ELF-1 (cell line): ENCODE measurements around the gene CAMLG.

ENCODE experiments used
- DNase-seq: peaks from one replicate; pipeline ENCODE4 v3.0.0-alpha.2; 2016; ENCODE audit warnings: low read depth, low spot score

The CAMLG gene

DNA sequence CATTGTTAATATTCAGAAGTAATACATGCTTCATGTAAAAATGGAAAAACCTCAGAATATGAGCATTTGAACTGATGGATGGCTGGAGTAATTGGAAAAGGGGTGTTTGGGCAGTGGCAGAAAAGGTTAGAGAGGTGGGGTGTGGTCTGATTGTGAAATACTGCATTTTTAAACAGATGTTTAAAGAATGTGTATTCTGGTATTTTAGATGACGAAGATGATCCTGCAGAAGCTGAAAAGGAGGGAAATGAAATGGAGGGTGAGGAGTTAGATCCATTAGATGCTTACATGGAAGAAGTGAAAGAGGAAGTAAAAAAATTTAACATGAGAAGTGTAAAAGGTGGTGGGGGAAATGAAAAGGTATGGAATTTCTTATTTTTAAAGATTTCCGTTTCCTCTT is 39.0 kb downstream of the CAMLG start:
- no peak for DNase-seq

DNA sequence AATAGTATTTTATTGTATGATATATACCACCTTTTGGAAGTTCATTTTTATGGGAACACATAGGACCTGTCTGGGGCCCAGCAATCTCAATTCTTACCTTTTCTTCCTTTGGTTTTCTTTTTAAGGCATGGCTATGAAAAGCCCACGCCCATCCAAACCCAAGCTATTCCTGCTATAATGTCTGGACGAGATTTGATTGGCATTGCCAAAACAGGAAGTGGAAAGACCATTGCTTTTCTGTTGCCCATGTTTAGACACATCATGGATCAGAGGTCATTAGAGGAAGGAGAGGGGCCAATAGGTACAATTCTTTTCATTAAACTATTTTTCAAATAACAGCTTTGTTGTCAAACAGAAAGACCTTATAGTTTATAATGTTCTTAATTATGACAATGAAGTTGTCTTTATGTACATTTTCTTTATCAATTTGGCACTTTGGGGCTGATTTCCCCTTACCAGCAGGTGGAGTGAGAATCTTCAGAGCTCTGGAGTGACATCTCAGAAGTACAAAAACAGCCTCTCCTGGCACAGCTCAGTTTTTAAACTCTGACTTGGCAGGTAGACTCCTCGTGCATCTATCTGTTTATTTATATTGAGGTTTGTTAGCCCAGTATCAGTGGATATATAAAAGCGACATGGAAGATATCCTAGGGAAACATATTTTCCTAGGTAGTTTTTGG is 46.0 kb downstream of the CAMLG start:
- DNase-seq = no peak

DNA sequence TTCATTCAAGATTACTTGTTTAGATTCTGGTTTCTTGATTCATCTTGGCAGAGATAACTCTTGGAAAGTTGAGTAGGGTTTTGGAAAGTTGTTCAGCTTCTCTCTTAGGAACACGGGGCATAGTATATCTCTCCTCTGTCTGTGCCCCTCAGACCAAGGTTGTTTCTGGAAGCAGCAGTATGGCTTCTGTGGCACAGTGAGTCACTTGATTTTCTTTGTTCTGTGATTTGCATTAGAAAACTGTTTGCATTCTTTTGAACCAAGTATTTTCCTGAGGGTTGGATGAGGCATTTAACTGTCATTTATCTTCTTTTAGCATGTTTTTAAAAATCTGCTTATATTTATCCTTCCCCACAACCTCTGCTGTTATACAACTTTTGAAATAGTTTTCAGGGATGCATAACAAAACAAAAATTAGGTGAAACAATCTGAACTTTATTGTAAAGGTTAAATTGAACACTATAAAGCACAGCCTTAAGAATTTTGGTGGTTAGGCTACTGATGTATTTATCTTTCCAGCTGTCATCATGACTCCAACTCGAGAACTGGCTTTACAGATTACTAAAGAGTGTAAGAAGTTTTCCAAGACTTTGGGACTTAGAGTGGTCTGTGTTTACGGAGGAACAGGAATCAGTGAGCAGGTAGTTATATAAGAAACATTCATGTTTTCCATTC is 46.7 kb downstream of the CAMLG start:
- DNase-seq = no peak

DNA sequence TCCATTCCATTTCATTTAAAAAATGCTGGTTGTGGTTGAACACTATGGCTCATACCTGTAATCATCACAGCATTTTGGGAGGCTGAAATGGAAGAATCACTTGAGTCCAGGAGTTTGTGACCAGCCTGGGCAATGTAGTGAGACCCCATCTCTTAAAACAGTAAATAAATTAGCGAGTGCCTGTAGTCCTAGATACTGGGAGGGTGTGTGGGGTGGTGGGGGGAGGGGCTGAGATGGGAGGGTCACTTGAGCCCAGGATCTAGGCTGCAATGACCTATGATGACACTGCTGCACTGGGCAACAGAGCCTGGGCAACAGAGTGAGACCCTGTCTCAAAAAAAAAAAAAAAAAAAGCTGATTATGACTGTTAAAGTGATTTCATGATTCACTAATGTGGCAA is 49.3 kb downstream of the CAMLG start:
- DNase-seq = no peak

DNA sequence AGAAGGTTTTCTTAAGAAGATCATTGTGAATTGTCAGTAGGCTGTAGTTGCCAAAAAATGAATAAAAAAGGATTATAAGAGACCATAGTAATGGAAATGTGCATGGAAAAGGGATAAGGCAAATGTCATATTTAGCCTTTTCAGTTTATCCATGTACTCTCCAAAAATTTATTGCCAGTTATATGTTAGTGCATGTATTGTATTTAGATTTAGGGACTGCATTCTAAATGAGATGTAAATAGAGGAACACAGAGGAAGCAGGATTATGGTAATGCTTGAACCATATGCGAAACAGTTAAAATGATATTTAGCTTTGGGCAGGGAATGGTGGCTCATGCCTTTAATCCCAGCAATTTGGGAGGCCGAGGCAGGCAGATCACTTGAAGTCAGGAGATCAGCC is 53.2 kb downstream of the CAMLG start:
- no peak for DNase-seq

DNA sequence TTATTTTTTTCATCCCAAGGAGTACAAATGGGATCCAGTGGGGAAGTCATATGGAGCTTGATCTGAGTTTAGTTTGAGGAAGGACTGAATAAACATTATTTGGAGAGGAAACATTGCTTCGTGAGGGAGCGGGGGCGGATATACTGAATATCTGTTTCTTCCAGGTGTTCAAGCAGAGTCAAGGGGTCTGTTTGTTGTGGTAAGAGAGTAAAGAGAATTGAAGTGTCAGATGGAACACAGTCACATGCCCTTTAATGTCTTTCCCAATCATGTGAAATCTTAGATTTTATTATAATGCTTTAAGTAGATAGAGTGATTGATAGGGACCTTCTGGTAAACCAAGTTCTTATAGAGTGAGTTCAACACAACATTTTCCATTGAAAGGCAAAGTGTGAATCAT is 53.9 kb downstream of the CAMLG start:
- DNase-seq = no peak

DNA sequence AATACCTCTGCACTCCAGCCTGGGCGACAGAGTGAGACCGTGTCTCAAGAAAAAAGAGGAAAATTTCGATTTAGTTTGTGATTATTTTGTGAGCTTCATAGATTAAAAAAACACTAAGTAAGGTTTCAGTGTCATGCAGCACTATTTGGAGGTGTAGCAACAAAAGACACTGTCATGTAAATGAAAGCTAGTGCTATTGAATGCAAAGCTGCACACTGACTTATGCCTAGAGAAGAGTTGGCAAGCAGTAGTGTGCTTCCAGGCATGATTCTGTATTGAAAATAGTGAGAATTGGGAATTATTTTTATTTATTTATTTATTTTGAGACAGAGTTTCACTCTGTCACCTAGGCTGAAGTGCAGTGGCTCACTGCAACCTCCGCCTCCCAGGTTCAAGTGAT is 54.8 kb downstream of the CAMLG start:
- no peak for DNase-seq

DNA sequence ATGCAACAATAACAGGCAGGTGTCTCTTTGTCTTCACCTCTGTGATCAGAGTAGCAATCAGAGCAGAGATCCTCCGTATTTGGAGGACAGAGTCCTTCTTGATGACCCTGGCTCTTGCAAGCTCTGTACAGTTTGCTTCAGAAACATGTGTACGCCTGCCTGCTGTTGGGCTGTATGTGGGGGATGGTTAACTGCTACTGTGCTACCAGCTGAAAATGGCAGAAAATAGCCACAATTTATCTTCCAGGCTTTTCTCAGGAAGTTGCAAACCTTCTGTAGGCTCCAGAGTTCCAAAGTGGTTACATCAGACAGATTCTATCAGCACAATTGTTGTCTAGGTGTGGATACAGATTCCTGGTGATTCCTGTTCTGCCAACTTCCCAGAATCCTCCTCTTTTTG is 55.7 kb downstream of the CAMLG start:
- DNase-seq = no peak

DNA sequence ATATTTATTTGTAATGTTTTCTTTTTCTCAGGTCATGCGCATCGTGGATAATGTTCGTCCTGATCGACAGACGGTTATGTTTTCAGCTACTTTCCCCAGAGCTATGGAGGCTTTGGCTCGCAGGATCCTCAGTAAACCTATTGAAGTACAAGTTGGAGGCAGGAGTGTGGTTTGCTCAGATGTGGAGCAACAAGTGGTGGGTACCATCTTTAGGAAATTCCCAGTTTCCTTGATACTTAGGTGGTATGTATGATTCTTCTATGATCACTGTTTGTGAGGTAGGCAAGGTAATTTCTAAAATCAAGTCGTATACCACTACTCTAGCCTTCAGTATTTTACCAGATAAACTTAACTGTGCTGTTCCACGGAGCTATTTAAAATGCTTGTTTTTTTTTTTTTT is 56.5 kb downstream of the CAMLG start:
- no peak for DNase-seq

DNA sequence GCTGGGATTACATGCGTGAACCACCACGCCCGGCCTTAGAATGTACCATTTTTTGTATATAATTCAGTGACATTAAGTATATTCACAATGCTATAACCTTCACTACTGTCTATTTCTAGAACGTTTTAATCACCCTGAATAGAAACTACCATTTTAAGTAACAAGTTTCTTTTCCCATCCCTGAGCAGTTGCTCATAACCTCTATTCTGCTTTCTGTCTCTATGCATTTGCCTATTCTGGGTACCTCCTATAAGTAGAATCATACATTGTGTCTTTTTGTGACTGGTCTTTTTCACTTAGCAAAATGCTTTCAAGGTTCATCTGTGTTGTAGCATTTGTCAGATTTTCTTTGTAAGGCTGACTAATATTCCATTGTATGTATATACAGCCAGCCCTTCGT is 60.1 kb downstream of the CAMLG start:
- no peak for DNase-seq
